ENCODE data around the gene DCLK3. TPM values are rescaled to one million over a fixed set of nuclear protein-coding genes. Genes with fewer than 3 reads are reported as not detected.

The DCLK3 gene
- polyA plus RNA-seq, 1 donor (not counting 4 experiments of a cell fraction or from before 2014, with no cell fraction given) = not detected

DNA sequence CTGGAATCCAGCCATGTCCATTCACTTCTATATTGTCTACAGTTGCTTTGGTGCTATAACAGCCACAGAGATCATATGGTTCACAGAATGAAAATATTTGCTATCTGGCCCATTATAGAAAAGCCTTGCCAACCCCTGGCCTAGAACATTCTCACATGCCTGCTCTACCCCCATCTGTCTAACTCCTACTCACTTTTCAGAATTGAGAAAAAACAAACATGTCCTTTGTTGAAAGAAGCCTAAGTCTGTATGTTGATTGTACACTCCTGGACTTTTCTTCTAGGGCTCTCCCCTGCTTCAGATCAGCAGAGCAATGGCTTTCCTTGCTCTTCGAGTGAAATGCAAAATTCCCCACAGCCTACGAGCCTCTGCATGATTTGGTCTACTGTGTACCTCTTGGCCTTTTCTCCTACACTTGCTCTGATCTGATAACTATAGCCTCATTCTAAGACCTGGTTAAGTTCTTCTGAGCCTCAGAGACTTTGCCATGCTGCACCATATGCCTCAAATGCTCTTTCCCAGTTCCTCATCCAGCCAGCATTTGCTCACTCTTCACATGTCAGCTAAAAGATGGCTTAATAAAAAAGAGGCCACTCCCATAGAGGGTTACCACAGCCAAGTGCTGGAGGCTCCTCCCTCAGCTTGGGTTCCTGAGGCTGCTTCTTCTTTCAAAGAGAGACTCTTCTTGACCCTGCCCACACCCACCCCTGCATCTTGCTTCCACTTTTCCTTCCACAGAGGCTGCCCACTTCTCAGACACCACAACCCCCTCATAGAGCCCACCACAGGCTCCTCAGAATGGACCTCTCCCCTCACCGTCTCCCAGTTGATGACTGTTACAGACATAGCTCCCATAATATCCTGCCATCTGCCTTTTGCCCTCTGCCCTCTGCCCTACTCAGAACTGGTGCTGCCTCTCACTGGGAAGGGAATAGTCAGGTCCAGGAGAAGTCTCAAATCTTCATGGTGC, 22.9 kb upstream of the DCLK3 start:
- dilution Hi-C loops (cut with MboI; ENCODE audit: extremely low pct_ligation_motif_present, low sequenced_read_pairs) = no loop called here

DNA sequence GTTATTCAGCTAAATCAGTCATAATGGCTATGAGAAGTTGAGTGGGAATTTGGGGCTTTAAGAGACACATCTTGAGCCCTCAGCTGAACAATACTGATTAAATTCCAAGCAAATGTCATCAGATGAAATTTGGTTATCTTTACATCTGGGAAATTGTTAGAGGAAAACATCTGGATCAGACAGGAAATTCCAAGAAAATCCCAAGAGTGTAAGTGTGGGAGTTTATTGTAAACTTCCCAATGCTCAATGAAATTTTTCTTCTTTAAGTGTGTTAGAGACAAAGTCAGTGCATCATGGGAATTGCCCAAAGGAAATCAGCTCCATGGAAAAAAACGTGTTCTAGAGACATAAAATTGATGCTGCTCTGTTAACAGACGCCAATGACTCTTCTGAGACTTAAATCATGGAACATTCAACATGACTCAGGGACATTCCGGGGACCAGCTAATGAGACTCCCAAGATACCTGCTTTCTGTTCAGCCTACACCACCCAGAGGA, 19.8 kb upstream of the DCLK3 start:
- FAIRE-seq (no peak), DNase-seq (ENCODE audit: low read depth, low spot score) (no peak)
- Histone ChIP-seq H3K79me2 (ENCODE audit: control insufficient read depth, insufficient read depth, low read length) (no peaks in the 10 kb centered on the region), H3K9ac (ENCODE audit: control insufficient read depth, extremely low read depth, insufficient read depth, low read length) (no peak overlapping the region), H3K9me1 (ENCODE audit: control insufficient read depth, extremely low read depth, insufficient read depth, low read length) (no peaks in the 10 kb centered on the region), H4K20me1 (ENCODE audit: control insufficient read depth, extremely low read depth, insufficient read depth, low read length) (no peaks in the 10 kb centered on the region), H3K4me1 (ENCODE audit: control insufficient read depth, extremely low read depth, insufficient read depth, low read length) (no peaks in the 10 kb centered on the region), H3K4me2 (ENCODE audit: control insufficient read depth, extremely low read depth, insufficient read depth, low read depth, low read length) (no peak overlapping the region), H3K27me3 (ENCODE audit: control insufficient read depth, extremely low read depth, insufficient read depth, low read length) (no peaks in the 10 kb centered on the region), H3K4me3 (ENCODE audit: control insufficient read depth in 2 of 3, extremely low read depth in 1 of 3, insufficient read depth in 2 of 3, low read depth in 1 of 3, low read length in 3 of 3) (no peak overlapping the region), H2AFZ (ENCODE audit: control insufficient read depth, low read length) (no peak overlapping the region), H3K36me3 (ENCODE audit: control insufficient read depth in 2 of 2, extremely low read depth in 1 of 2, insufficient read depth in 2 of 2, low read length in 2 of 2) (no peaks in the 10 kb centered on the region), H3K9me3 (ENCODE audit: control insufficient read depth, low read depth, low read length) (no peaks in the 10 kb centered on the region), H3K27ac (ENCODE audit: control insufficient read depth, insufficient read depth, low read length) (no peak overlapping the region)
- dilution Hi-C loops (cut with MboI; ENCODE audit: extremely low pct_ligation_motif_present, low sequenced_read_pairs) = no loop called here
- TF ChIP-seq EZH2 (IDR thresholded peaks at IDR 0.05; ENCODE audit: low read length) = no peak
- TF ChIP-seq, protein P1, sequence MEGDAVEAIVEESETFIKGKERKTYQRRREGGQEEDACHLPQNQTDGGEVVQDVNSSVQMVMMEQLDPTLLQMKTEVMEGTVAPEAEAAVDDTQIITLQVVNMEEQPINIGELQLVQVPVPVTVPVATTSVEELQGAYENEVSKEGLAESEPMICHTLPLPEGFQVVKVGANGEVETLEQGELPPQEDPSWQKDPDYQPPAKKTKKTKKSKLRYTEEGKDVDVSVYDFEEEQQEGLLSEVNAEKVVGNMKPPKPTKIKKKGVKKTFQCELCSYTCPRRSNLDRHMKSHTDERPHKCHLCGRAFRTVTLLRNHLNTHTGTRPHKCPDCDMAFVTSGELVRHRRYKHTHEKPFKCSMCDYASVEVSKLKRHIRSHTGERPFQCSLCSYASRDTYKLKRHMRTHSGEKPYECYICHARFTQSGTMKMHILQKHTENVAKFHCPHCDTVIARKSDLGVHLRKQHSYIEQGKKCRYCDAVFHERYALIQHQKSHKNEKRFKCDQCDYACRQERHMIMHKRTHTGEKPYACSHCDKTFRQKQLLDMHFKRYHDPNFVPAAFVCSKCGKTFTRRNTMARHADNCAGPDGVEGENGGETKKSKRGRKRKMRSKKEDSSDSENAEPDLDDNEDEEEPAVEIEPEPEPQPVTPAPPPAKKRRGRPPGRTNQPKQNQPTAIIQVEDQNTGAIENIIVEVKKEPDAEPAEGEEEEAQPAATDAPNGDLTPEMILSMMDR (optimal IDR thresholded peaks at IDR 0.05 in 1 of 3, IDR thresholded peaks at IDR 0.05 in 1 of 3, conservative IDR thresholded peaks at IDR 0.05 in 1 of 3; ENCODE audit: extremely low read depth in 1 of 3, insufficient read depth in 2 of 3, low read length in 3 of 3) = no peak

More for the DNA sequence above, 22.9 kb upstream of the DCLK3 start:
- TF ChIP-seq, protein P1 (optimal IDR thresholded peaks at IDR 0.05 in 1 of 3, IDR thresholded peaks at IDR 0.05 in 1 of 3, conservative IDR thresholded peaks at IDR 0.05 in 1 of 3; ENCODE audit: extremely low read depth in 1 of 3, insufficient read depth in 2 of 3, low read length in 3 of 3) = no peak
- TF ChIP-seq EZH2 (IDR thresholded peaks at IDR 0.05; ENCODE audit: low read length) = no peak
- no peak overlapping the region for H3K27ac ChIP-seq (ENCODE audit: control insufficient read depth, insufficient read depth, low read length)
- no peaks in the 10 kb centered on the region for H4K20me1 ChIP-seq (ENCODE audit: control insufficient read depth, extremely low read depth, insufficient read depth, low read length)
- no peaks in the 10 kb centered on the region for H3K9me3 ChIP-seq (ENCODE audit: control insufficient read depth, low read depth, low read length)
- H3K4me3 ChIP-seq (ENCODE audit: control insufficient read depth in 2 of 3, extremely low read depth in 1 of 3, insufficient read depth in 2 of 3, low read depth in 1 of 3, low read length in 3 of 3) = no peak overlapping the region
- no peak overlapping the region for H3K9ac ChIP-seq (ENCODE audit: control insufficient read depth, extremely low read depth, insufficient read depth, low read length)
- no peaks in the 10 kb centered on the region for H3K9me1 ChIP-seq (ENCODE audit: control insufficient read depth, extremely low read depth, insufficient read depth, low read length)
- no peak overlapping the region for H2AFZ ChIP-seq (ENCODE audit: control insufficient read depth, low read length)
- H3K36me3 ChIP-seq (ENCODE audit: control insufficient read depth in 2 of 2, extremely low read depth in 1 of 2, insufficient read depth in 2 of 2, low read length in 2 of 2) = no peaks in the 10 kb centered on the region
- DNase-seq (ENCODE audit: low read depth, low spot score) (no peak), FAIRE-seq (no peak)
- no peaks in the 10 kb centered on the region for H3K27me3 ChIP-seq (ENCODE audit: control insufficient read depth, extremely low read depth, insufficient read depth, low read length)
- H3K79me2 ChIP-seq (ENCODE audit: control insufficient read depth, insufficient read depth, low read length) = no peaks in the 10 kb centered on the region
- H3K4me1 ChIP-seq (ENCODE audit: control insufficient read depth, extremely low read depth, insufficient read depth, low read length) = no peaks in the 10 kb centered on the region
- no peak overlapping the region for H3K4me2 ChIP-seq (ENCODE audit: control insufficient read depth, extremely low read depth, insufficient read depth, low read depth, low read length)

Measured in keratinocyte (primary cell).